ENCODE measurements around the gene NAGS.
A peak's percentile ranks its signal among the peaks of the same experiment; 100 is the strongest.
"Not testable (repeated sequence)": the region's sequence is repeated elsewhere in the genome, so short reads cannot be mapped to it uniquely, and the experiment has no call there.

The NAGS gene

DNA sequence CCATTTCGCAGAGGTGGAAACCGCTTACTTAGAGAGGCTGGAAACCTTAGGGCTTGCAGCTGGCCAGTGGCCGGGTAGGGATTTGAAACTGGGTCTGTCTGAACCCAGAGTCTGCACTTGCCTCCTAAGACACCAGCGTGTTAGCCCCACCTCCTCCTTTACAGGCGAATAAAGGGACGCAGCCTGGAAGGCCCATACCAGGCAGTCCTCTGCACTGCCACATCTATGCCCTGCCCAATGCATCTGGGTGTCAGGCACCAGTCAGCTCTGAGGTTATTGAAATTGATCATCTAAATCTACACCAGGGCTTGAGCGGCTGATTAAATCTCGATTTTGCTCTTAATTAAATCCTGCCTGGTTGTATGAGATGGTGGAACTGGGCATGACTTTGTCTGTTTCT, 19.9 kb upstream of the NAGS start:
- DNase-seq, result no peak

DNA sequence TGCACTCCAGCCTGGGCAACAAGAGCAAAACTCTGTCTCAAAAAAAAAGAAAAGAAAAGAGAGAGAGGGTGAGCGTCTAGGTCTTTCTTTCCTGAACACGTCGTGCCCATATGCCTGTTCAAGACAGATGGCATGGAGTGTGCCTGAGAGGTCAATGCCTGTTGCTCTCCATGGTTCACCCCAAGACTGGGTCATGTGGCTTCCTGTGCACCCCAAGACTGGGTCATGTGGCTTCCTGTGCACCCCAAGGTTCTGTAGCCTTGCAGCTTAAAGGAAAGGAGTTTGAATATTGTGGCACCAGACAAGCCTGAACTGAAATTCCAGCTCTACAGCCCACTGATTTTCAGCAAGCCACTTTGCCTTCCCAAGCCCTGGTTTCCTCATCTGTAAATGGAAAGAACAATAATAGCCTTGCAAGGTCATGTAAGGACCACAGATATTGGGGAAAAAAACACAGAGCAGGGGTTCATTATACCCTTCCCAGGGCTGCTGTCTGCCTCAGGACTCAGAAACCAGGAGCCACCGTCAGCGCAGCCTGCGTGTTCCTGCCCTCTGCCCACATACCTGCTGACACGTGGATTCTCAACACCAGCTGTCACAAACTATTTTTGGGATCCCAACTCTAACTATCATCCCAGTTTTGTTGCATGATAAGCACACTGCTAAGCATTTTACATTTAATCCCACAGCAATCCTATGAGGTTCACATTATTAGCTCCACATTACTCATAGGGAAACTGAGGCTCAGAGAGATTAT, 18.0 kb upstream of the NAGS start:
- no peak for DNase-seq

DNA sequence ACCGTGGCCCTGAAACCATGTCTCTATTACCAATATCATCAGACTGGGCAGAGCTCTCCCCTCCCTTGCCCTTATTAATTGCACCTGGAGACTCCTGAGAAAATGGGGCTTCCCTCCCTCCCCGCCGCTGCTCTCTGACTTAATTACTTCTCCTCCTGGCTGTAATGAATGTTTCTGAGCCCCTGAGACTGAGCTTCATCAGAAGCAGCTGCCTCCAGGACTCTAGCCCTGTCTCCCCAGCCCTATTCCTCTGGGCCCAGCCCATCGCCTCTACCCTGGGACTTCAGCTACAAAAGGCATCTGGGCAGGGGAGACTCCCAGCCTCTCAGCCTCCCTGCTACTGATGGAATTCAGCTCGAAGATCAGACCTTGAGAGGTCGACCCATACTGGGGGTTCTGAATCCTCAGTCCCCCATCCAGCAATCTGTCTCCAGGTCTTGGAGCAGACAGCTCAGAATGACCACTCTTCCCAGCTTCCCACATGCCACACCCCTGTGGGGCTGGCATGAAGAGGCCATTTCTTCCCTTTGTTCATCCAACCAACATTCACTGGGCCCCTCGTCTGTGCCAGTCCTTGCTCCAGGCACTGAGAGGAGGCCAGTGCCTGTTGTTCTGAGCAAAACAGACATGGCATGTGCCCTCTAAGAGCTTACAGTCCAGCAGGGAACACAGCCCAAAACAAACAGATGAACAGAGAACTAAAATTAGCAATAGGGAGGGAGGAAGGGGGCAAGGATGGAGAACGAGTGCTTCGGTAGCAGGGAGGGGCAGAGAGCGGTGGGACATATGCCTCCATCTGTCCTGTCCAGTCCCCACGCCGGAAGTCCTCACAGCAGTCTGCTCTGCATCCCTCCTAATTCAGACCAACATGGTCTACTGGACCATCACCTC, 17.0 kb upstream of the NAGS start:
- DNase-seq, result no peak

DNA sequence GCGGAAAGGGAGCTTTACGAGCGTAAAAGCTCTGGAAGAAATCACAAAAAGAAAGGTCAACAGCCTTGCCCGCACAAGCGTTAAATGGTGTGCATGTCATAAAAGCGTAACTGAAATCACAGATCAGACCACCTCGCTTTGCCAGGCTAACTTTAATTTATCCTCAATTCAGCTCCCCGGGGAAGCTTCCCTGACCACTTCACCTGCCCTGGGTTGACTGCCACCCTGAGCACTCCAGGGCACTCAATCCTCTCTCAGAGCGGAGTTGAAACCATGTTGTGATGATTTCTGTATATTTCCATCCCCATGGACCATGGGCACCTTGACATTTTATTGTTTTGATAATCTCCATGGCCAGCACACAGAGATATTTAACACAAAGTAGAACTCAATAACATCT, 16.1 kb upstream of the NAGS start:
- no peak for DNase-seq

DNA sequence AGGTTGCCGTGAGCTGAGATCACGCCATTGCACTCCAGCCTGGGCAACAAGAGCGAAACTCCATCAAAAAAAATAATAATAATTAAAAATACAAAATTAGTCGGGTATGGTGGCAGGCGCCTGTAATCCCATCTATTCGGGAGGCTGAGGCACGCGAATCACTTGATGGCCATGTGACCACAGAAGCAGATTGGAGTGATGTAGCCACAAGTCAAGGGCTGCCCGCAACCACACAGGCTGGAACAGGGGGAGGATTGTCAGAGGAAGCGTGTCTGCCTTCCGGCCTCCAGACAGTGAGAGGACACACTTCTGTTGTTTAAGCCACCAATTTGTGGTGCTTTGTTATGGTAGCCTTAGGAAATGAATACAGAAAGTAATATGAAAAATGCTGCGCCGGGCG, 11.8 kb upstream of the NAGS start:
- no peak for DNase-seq

DNA sequence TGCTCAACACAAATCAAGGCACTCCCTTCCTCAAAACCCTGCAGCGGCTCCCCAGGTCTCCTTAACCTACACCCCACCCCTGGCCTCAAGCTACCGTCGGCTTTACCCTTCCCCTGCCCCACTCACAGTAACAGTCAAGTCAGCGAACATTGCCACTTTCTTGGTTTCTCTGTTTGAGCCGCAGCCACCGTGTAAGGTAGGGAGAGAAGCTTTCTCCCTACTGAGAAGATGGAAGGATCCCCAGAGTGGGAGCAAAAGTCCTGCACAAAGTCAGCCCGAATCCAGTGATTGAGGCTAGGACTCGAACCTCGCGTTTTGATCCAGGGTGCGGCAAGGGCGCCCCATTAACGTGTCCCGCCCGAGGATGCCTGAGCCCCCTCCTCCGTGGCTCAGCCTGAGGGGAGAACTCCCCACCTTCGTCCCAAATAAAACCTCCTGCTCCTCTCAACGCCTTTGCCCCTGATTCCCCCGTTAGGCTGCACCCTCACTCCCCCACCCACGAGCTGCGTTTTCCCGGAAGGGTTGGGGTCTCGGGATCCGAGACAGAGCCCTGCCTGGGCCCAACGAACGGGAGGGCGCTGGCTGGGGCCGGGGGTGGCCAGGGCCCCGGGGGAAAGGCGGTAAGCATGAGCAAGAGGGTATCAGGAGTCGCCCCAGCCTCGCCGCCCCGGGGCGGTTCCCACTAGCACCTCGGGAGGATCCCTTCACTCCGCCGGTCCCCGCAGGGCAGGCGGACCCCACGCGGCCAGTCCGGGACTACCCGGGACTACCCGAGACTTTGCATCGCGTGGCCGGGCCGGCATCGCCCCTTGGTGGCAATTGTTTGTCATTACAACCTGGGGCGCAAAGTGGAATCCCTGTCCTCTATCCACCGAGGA, 9.9 kb upstream of the NAGS start:
- DNase-seq, result peak; percentile 83

DNA sequence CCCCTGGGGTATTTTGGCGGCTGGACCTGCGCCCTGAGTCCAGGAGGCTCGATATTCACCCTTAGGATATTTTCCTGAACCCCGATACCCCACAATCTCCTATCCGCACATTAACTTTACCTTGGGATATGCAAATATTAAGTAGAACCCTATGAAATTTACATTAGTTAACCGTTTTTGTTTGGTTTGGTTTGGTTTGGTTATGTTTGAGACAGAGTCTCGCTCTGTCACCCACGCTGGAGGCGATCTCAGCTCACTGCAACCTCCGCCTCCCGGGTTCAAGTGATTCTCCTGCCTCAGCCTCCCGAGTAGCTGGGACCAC, 9.3 kb upstream of the NAGS start:
- no peak for DNase-seq

DNA sequence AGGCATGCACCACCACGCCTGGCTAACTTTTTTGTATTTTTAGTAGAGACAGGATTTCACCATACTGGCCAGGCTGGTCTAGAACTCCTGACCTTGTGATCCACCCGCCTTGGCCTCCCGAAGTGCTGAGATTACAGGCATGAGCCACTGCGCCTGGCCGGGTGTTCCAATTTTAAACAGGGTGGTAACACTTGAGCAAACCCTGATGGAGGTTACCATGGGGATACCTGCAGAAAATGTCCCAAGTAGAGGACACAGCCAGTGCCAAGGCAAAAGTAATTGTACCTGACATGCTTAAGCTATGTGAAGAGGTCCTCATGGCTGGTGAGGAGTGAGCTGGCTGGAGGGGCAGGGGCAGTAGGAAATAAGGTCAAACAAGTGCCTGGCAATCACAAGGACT, 7.2 kb upstream of the NAGS start:
- not testable (repeated sequence) for DNase-seq

DNA sequence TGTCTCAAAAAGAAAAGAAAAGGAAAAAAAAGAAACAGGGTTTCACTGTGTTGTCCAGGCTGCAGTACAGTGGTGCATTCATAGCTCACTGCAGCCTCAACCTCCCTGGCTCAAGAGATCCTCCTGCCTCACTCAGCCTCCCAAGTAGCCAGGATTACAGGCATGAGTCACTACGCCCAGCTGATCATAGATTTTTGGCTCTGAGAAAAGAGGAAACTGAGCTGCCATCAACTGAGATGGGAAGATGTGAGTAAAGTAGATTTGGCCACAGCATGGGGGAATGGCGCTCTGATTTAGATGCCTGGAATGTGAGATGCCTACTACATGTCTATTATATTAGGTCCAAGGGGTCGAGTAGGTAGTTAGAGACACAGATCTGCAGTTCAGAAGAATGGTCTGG, 5.9 kb upstream of the NAGS start:
- no peak for DNase-seq

DNA sequence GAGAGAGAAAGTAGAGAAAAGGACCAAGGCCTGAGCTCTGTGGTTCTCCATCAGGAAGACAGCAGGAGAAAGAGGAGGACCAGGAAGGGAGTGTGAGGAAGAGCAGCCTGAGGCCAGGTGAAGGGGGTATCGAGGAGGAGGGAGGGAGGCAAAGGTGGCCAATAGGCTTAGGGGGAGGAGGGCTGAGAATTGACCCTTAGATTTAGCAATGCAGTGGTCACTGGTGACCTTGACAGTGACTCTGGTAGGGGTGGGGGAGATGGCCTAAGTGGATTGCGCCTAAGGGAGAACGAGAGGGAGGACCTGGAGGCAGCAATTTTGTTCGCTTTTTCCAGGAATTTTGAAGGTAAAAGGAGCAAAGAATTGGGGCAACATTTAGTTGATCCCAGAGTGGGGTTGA, 5.4 kb upstream of the NAGS start:
- no peak for DNase-seq

DNA sequence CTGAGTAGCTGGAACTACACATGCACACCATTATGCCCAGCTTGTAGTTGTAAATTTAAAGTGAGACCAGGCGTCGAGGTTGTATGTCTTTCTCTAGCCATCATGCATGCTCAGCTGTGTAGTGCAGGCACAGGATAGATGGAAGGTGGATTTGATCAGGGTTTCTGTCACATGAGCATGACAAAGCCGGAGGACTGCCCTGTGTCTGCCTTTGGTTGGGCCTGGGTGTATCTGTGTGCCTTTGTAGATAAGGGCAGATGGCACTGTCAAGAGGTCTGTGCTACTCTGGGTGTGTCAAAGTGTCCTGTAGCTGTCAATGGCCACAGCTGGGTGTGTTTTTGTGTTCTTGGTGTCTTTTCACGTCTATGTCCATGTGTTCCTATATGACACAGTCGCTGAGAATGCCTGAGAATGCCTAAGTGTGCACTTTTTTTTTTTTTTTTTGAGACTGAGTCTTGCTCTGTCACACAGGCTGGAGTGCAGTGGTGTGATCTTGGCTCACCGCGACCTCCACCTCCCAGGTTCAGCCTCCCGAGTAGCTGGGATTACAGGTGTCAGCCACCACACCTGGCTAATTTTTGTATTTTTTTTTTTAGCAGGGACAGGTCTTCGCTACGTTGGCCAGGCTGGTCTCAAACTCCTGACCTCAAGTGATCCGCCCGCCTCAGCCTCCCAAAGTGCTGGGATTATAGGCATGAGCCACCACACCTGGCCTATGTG, 4.1 kb upstream of the NAGS start:
- no peak for DNase-seq

DNA sequence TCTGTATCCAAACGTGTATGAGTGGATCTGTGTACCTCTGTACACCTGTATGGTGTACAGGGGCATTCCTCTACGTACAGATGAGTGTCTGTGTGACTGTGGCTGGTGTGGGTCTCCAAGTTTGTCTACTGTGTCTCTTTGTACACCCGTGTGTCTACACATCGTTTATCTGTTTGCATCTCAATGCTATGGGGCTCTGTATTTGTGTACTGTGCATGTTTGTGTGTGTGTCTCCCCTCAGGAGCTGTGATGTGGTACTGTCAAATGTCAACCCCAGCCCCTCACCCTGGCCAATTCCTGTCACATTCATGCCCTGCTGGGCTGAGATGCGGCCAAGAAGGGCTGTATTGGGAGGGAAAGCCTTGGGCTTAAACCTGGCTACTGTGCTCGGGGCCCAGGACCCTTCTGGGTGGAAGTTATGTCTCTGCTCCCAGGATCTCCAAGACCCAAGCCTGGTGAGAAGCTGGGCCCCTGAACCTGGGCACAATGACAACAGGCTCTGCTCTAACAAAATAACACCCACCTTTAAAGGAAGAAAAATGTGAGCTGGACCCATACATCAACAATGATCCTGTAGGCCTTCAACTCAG, 3.5 kb upstream of the NAGS start:
- DNase-seq, result no peak

DNA sequence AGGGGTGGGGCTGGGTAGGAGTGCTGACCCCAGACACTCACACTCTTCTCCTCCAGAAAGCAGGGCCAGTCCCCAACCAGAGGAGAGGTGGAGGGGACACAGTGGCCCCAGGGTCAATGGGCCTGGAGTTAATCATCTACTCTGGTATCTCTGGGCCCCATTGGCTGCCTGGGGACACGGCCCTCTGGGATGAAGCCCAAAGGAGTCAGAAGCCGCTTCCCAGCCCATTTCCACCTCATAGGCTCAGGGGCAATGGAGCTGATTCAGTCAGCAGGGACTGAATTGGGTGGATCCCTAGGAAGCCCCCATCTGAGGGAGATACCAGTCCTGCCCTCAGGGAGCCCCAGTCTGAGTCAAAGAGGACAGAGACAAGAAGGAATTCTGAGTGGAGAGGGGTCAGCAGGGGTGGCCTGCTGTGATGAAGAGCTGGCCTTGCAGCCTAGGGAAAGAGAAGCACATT, 2.9 kb upstream of the NAGS start:
- DNase-seq, result no peak

DNA sequence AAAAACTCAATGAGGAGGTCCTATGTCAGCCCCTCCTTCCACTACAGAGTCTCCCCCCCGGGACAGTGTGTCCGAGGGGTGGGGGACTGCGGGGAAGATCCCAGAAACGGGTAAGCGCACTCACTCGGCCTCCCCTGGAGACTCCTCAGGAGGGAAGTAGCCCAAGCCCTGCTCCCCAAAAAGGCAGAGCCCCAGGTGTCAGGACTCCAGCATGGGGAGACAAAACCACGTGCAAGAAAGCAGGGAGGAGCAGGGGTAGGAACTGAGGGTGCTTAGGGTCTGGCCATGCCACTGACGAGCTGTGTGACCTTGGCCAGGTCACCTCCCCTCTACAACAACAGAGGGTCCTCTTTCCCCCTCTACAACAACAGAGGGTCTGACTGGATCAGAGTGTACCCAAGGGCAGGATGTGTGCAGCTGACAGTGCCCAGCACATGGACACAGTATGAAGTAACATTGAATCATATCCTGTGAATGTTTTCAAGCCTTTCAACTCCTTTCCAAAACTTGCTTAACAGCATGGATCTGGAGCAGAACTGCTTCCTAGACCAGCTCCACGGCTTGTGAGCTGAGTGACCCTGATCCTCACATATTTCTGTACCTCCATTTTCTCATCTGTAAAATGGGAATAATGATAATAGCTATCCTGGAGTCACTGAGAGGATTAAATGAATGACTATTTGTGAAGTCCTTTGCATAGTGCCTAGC, 2.1 kb upstream of the NAGS start:
- no peak for DNase-seq

DNA sequence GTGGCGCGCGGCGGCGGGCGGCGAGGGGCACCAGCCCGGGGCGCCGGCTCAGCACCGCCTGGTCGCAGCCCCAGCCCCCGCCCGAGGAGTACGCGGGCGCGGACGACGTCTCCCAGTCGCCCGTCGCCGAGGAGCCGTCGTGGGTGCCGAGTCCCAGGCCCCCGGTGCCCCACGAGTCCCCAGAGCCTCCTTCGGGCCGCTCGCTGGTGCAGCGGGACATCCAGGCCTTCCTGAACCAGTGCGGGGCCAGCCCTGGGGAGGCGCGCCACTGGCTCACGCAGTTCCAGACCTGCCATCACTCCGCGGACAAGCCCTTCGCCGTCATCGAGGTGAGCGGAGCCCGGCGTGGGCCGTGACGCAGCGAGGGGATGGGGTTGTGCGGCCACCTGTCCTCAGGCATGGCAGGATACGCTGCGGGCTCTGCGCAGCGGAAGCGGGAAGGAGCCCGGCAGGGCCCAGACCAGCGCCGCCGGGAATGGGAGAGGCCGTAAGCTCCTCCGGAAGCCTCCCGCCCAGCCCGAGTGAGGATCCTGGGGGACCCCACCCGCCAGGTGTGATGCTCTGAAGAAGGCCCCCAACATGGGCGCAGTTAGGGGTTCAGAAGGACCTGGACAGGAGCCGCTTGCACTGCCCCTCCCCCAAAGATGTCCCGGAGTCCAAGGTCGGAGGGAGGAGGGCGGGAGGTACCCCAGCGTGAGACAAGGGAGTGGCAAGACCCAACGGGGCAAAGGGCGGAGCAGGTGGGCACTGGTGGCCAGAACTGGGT, 522 bp downstream of the NAGS start:
- DNase-seq, result peak; percentile 23

DNA sequence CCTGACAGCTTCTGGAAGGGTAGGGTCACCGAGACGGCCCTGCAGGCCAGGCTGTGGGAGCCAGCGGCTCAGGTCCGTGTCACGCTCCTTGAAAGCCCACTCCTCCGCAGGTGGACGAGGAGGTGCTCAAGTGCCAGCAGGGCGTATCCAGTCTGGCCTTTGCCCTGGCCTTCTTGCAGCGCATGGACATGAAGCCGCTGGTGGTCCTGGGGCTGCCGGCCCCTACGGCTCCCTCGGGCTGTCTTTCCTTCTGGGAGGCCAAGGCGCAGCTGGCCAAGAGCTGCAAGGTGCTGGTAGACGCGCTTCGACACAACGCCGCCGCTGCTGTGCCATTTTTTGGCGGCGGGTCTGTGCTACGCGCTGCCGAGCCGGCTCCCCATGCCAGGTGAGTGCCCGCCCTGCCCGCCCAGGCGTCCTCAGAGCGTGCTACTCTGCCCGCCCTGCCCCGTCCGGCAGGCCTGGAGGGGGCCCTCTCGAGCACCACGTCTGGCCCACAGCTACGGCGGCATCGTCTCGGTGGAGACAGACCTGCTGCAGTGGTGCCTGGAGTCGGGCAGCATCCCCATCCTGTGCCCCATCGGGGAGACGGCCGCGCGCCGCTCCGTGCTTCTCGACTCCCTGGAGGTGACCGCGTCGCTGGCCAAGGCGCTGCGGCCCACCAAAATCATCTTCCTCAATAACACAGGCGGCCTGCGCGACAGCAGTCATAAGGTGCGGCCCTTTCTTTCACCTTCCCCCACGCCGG, 1.3 kb downstream of the NAGS start:
- peak; percentile 46 for DNase-seq

DNA sequence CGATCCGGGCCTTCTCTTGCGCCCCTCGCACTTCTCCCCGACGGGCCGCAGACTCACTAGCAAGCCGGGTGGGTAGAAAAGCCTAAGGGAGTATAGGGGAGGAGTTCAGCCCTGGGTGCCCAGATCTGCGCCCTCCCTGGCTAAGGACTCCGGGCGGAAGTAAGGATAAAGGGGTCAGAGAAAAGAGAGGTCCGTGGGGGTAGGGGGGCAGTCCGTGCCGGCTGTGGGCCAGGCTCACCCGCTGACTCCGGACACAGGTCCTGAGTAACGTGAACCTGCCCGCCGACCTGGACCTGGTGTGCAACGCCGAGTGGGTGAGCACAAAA, 1.8 kb downstream of the NAGS start:
- peak; percentile 32 for DNase-seq

DNA sequence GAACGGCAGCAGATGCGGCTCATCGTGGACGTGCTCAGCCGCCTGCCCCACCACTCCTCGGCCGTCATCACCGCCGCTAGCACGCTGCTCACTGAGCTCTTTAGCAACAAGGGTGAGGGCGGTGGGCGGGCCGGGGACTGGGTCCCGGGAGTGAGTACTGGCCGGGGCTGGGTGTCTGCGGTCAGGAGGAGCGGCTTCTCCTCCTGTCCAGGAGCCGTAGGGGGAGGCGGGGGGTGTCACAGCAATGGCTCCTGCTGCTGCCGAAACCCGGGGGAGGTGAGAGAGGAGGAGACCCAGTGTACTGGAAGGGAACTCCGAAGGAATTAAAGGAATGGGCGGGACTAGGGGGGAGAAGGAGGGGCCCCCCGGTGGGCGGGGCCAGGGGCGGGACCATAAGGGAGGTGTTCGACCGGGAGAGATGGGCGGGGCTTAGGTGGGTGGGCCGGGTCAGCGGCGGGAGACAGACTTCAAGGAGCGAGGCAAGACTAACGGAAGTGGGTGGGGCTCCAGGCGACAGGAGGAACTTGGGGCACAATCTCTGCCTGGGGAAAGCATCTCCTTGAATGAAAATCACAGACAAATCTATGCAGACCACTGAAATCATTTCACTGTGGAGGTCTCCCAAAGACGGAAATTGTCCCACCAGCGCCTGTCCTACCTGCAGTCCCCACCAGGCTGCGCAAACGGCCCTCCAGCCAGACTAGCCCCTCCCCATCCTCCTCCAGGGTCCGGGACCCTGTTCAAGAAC, 2.4 kb downstream of the NAGS start:
- peak; percentile 100 for DNase-seq

Measured in activated CD4-positive, alpha-beta T cell treated with anti-CD3 and anti-CD28 coated beads for 48 hours (primary cell).